Neural cell (in vitro differentiated cells): ENCODE data around the gene ERMARD. TPM values are rescaled to one million over a fixed set of nuclear protein-coding genes. Genes with fewer than 3 reads are reported as not detected.

Experiments
- H2AFZ ChIP-seq: fragments of 200-600, 300-800 bp; sonication (generic), shearing (Covaris generic); 2 replicates; pipeline ENCODE4 v1.6.0; 2014; ENCODE audit warnings: low read depth, mild to moderate bottlenecking, antibody characterized with exemption, low read length, moderate library complexity
- H3F3A ChIP-seq: fragments of 200-600 bp; shearing (Covaris generic); 2 replicates; pipeline ENCODE4 v1.6.1; 2016; ENCODE audit warnings: mild to moderate bottlenecking, moderate library complexity, mixed read lengths, antibody characterized with exemption, low read length; ENCODE audit not compliant: insufficient read depth, poor library complexity, severe bottlenecking
- H3K27ac ChIP-seq: fragments of 200-600, 300-800 bp; sonication (generic), shearing (Covaris generic); 2 replicates; pipeline ENCODE4 v1.5.1; 2014; ENCODE audit warnings: mild to moderate bottlenecking, low read length, moderate library complexity
- H3K27me3 ChIP-seq: fragments of 300-800, 200-600 bp; sonication (generic), shearing (Covaris generic); 2 replicates; pipeline ENCODE4 v1.6.0; 2014; ENCODE audit warnings: mild to moderate bottlenecking, low read depth, low read length, moderate library complexity; ENCODE audit not compliant: insufficient read depth
- H3K36me3 ChIP-seq: fragments of 300-800, 200-600 bp; sonication (generic), shearing (Covaris generic); 2 replicates; pipeline ENCODE4 v1.5.1; 2014; ENCODE audit warnings: mild to moderate bottlenecking, antibody characterized with exemption, low read length, moderate library complexity; ENCODE audit not compliant: insufficient read depth
- H3K4me2 ChIP-seq: fragments of 300-800, 200-600 bp; sonication (generic), shearing (Covaris generic); 2 replicates; pipeline ENCODE4 v1.6.0; 2014; ENCODE audit warnings: mild to moderate bottlenecking, low read length
- H3K4me3 ChIP-seq: fragments of 300-800, 200-600 bp; sonication (generic), shearing (Covaris generic); 2 replicates; pipeline ENCODE4 v1.5.1; 2014; ENCODE audit warnings: mild to moderate bottlenecking, low read length, moderate library complexity
- H3K79me2 ChIP-seq: fragments of 200-600 bp; shearing (Covaris generic); replicated peaks from 2 replicates; pipeline ENCODE4 v1.6.0; 2014; ENCODE audit warnings: mild to moderate bottlenecking, low read length, moderate library complexity; ENCODE audit not compliant: insufficient read depth
- H3K9ac ChIP-seq: fragments of 300-800, 200-600 bp; sonication (generic), shearing (Covaris generic); 2 replicates; pipeline ENCODE4 v1.6.1; 2016; ENCODE audit warnings: mild to moderate bottlenecking, low read length, mixed read lengths
- H3K9me2 ChIP-seq: fragments of 200-600 bp; shearing (Covaris generic); 2 replicates; pipeline ENCODE4 v1.6.1; 2016; ENCODE audit warnings: mild to moderate bottlenecking, low read length, mixed read lengths; ENCODE audit not compliant: insufficient read depth
- H3K9me3 ChIP-seq: fragments of 200-600, 300-800 bp; sonication (generic), shearing (Covaris generic); 2 replicates; pipeline ENCODE4 v1.6.1; 2016; ENCODE audit warnings: mild to moderate bottlenecking, mixed run types, low read length, moderate library complexity, mixed read lengths
- H4K20me1 ChIP-seq: fragments of 200-600 bp; shearing (Covaris generic); 2 replicates; pipeline ENCODE4 v1.6.1; 2016; ENCODE audit warnings: mild to moderate bottlenecking, mixed run types; ENCODE audit not compliant: insufficient read depth
- EP300 ChIP-seq: fragments of 450-650 bp; conservative IDR thresholded peaks from 2 replicates; pipeline ENCODE4 v1.6.1; 2014; ENCODE audit warnings: antibody characterized with exemption, mild to moderate bottlenecking, moderate library complexity; ENCODE audit not compliant: poor library complexity, severe bottlenecking
- EZH2 ChIP-seq: fragments of 200-600, 300-800 bp; shearing (Covaris generic), sonication (generic); IDR thresholded peaks from 2 replicates; pipeline ENCODE4 v1.6.1; 2014; ENCODE audit warnings: antibody characterized with exemption, low read length, borderline replicate concordance, mild to moderate bottlenecking; ENCODE audit not compliant: insufficient read depth, poor library complexity, severe bottlenecking
- MXI1 ChIP-seq: fragments of 450-650 bp; conservative IDR thresholded peaks from 2 replicates; pipeline ENCODE4 v1.6.1; 2014; ENCODE audit warnings: antibody characterized with exemption, mild to moderate bottlenecking; ENCODE audit not compliant: poor library complexity, severe bottlenecking
- POLR2AphosphoS5 ChIP-seq: IDR thresholded peaks from 2 replicates; pipeline ENCODE4 v1.6.1; 2012
- RAD21 ChIP-seq: fragments of 450-650 bp; conservative IDR thresholded peaks from 2 replicates; pipeline ENCODE4 v1.6.1; 2014; ENCODE audit warnings: antibody characterized with exemption, mild to moderate bottlenecking, moderate library complexity
- SMC3 ChIP-seq: fragments of 450-650 bp; conservative IDR thresholded peaks from 2 replicates; pipeline ENCODE4 v1.6.1; 2014; ENCODE audit warnings: antibody characterized with exemption, mild to moderate bottlenecking, moderate library complexity; ENCODE audit not compliant: poor library complexity
- TAF1 ChIP-seq: IDR thresholded peaks from 2 replicates; pipeline ENCODE4 v1.6.1; 2012; ENCODE audit warnings: low read depth
- polyA plus RNA-seq: library from polyadenylated mRNA; depleted of rRNA; stranded (reverse); fragments of >200 nt; gene quantifications from 2 replicates; pipeline ENCODE4 v1.2.3, GENCODE V29; 2014
- TF ChIP-seq, protein P1 (sequence below): IDR thresholded peaks from 2 replicates; pipeline ENCODE4 v1.6.1; 2012; ENCODE audit warnings: borderline replicate concordance
- TF ChIP-seq, protein P2 (sequence below): fragments of 450-650 bp; IDR thresholded peaks from 2 replicates; pipeline ENCODE4 v1.5.1; 2014; ENCODE audit warnings: antibody characterized with exemption, mild to moderate bottlenecking, moderate library complexity; ENCODE audit not compliant: poor library complexity, severe bottlenecking

The ERMARD gene
- polyA plus RNA-seq, 1 donor from 2014 or later: 51.2 TPM

- TF ChIP-seq SMC3: no peak
- no peak for TF ChIP-seq EP300
- no peak for TF ChIP-seq MXI1
- Histone ChIP-seq H3K79me2 (no peaks in the 10 kb centered on the region), H3K4me3 (no peak overlapping the region), H3K27me3 (no peaks in the 10 kb centered on the region), H3K9me3 (no peaks in the 10 kb centered on the region), H3K36me3 (no peaks in the 10 kb centered on the region), H3K4me2 (no peak overlapping the region), H3K9ac (no peak overlapping the region), H3K27ac (no peak overlapping the region), H4K20me1 (no peaks in the 10 kb centered on the region), H3F3A (no peaks in the 10 kb centered on the region), H2AFZ (no peak overlapping the region), H3K9me2 (no peaks in the 10 kb centered on the region)
Measured at GRCh38 chr6:169803271-169803811, 51.9 kb downstream of the ERMARD start.

DNA sequence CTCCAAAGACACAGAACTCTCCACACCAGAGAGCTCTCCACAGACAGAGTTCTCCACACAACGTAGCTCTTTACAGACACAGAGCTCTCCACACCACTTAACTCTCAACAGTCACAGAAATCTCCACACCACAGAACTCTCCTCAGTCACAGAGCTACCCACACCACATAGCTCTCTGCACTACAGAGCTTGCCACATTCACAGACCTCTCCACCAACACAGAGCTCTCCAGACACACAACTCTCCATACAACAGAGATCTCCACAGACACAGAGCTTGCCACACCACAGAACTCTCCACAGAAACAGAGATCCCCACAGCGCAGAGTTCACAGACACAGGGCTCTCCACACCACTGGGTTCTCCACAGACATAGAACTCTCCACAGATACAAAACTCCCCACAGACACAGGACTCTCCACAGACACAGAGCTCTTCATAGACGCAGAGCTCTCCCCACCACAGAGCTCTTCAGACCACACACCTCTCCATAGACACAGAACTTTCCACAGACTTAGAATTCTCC is 52.5 kb downstream of the ERMARD start:
- Histone ChIP-seq H3K4me2 (no peak overlapping the region), H3K27ac (no peak overlapping the region), H3K36me3 (no peaks in the 10 kb centered on the region), H4K20me1 (no peaks in the 10 kb centered on the region), H3K79me2 (no peaks in the 10 kb centered on the region), H3K9me2 (no peaks in the 10 kb centered on the region), H3K27me3 (no peaks in the 10 kb centered on the region), H2AFZ (no peak overlapping the region), H3K9ac (no peak overlapping the region), H3K4me3 (no peak overlapping the region), H3F3A (no peaks in the 10 kb centered on the region), H3K9me3 (no peaks in the 10 kb centered on the region)
- TF ChIP-seq, protein P1, sequence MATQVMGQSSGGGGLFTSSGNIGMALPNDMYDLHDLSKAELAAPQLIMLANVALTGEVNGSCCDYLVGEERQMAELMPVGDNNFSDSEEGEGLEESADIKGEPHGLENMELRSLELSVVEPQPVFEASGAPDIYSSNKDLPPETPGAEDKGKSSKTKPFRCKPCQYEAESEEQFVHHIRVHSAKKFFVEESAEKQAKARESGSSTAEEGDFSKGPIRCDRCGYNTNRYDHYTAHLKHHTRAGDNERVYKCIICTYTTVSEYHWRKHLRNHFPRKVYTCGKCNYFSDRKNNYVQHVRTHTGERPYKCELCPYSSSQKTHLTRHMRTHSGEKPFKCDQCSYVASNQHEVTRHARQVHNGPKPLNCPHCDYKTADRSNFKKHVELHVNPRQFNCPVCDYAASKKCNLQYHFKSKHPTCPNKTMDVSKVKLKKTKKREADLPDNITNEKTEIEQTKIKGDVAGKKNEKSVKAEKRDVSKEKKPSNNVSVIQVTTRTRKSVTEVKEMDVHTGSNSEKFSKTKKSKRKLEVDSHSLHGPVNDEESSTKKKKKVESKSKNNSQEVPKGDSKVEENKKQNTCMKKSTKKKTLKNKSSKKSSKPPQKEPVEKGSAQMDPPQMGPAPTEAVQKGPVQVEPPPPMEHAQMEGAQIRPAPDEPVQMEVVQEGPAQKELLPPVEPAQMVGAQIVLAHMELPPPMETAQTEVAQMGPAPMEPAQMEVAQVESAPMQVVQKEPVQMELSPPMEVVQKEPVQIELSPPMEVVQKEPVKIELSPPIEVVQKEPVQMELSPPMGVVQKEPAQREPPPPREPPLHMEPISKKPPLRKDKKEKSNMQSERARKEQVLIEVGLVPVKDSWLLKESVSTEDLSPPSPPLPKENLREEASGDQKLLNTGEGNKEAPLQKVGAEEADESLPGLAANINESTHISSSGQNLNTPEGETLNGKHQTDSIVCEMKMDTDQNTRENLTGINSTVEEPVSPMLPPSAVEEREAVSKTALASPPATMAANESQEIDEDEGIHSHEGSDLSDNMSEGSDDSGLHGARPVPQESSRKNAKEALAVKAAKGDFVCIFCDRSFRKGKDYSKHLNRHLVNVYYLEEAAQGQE: no peak
- no peak for TF ChIP-seq TAF1
- no peak for TF ChIP-seq EZH2
- no peak for TF ChIP-seq POLR2AphosphoS5
- TF ChIP-seq MXI1: no peak
- TF ChIP-seq SMC3: no peak
- no peak for TF ChIP-seq RAD21
- no peak for TF ChIP-seq EP300
- TF ChIP-seq, protein P2, sequence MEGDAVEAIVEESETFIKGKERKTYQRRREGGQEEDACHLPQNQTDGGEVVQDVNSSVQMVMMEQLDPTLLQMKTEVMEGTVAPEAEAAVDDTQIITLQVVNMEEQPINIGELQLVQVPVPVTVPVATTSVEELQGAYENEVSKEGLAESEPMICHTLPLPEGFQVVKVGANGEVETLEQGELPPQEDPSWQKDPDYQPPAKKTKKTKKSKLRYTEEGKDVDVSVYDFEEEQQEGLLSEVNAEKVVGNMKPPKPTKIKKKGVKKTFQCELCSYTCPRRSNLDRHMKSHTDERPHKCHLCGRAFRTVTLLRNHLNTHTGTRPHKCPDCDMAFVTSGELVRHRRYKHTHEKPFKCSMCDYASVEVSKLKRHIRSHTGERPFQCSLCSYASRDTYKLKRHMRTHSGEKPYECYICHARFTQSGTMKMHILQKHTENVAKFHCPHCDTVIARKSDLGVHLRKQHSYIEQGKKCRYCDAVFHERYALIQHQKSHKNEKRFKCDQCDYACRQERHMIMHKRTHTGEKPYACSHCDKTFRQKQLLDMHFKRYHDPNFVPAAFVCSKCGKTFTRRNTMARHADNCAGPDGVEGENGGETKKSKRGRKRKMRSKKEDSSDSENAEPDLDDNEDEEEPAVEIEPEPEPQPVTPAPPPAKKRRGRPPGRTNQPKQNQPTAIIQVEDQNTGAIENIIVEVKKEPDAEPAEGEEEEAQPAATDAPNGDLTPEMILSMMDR: no peak
